ENCODE measurements around the gene ARHGEF4. TPM values are rescaled to one million over a fixed set of nuclear protein-coding genes. Genes with fewer than 3 reads are reported as not detected.

The ARHGEF4 gene
- total and polyA plus RNA-seq, 7 donors = 1.7 to 32.4 (median 17.2) TPM; not detected in 1

- no peak for TF ChIP-seq POLR2A (IDR thresholded peaks at IDR 0.05)
- no peak for TF ChIP-seq POLR2AphosphoS5 (IDR thresholded peaks at IDR 0.05)
- TF ChIP-seq EP300 (IDR thresholded peaks at IDR 0.05) = no peak
- no peak for TF ChIP-seq CTCF (IDR thresholded peaks at IDR 0.05)
- 89 to 90% methylated on average over 12 of the region's 12 CpGs for WGBS, 2 donors
Measured at GRCh38 chr2:130846233-130846632, 9.5 kb downstream of the ARHGEF4 start.

GRCh38 chr2:130846686-130847375, 10.1 kb downstream of the ARHGEF4 start:
- Histone ChIP-seq H3K27me3 (no peaks in the 10 kb centered on the region), H3K4me1 (no peaks in the 10 kb centered on the region), H3K9me3 (no peaks in the 10 kb centered on the region), H3K27ac (no peak overlapping the region), H3K4me3 (no peak overlapping the region), H3K36me3 (no peaks in the 10 kb centered on the region)
- TF ChIP-seq POLR2AphosphoS5 (IDR thresholded peaks at IDR 0.05) (no peak), POLR2A (IDR thresholded peaks at IDR 0.05) (no peak)
- DNase-seq = no peak
- WGBS, 2 donors = 83 to 86% methylated on average over 18 of the region's 18 CpGs
- intact Hi-C loops (cut with DNase I) = no loop called here

More at GRCh38 chr2:130846233-130846632, 9.5 kb downstream of the ARHGEF4 start:
- no peak for DNase-seq
- Histone ChIP-seq H3K4me1 (no peaks in the 10 kb centered on the region), H3K9me3 (no peaks in the 10 kb centered on the region), H3K36me3 (no peaks in the 10 kb centered on the region), H3K27ac (no peak overlapping the region), H3K27me3 (no peaks in the 10 kb centered on the region), H3K4me3 (no peak overlapping the region)
- intact Hi-C loops (cut with DNase I) = no loop called here

- no peak for DNase-seq
- Histone ChIP-seq H3K27ac (no peak overlapping the region), H3K36me3 (no peaks in the 10 kb centered on the region), H3K27me3 (no peaks in the 10 kb centered on the region), H3K4me1 (no peaks in the 10 kb centered on the region), H3K4me3 (no peak overlapping the region), H3K9me3 (no peaks in the 10 kb centered on the region)
- no peak for TF ChIP-seq EP300 (IDR thresholded peaks at IDR 0.05)
- no peak for TF ChIP-seq POLR2A (IDR thresholded peaks at IDR 0.05)
- no peak for TF ChIP-seq CTCF (IDR thresholded peaks at IDR 0.05)
- TF ChIP-seq POLR2AphosphoS5 (IDR thresholded peaks at IDR 0.05) = no peak
- 87 to 91% methylated on average over 19 of the region's 19 CpGs for WGBS, 2 donors
- intact Hi-C loops (cut with DNase I) = no loop called here
Measured at GRCh38 chr2:130847776-130848525, 11.2 kb downstream of the ARHGEF4 start.

GRCh38 chr2:130848526-130849210, 12.0 kb downstream of the ARHGEF4 start:
- no peaks in the 10 kb centered on the region for H3K4me1 ChIP-seq
- no peak for TF ChIP-seq CTCF (IDR thresholded peaks at IDR 0.05)
- TF ChIP-seq POLR2AphosphoS5 (IDR thresholded peaks at IDR 0.05) = no peak
- TF ChIP-seq POLR2A (IDR thresholded peaks at IDR 0.05) = no peak
- no peak for TF ChIP-seq EP300 (IDR thresholded peaks at IDR 0.05)
- H3K9me3 ChIP-seq = no peaks in the 10 kb centered on the region
- intact Hi-C loops (cut with DNase I) = no loop called here
- H3K27me3 ChIP-seq = no peaks in the 10 kb centered on the region
- no peaks in the 10 kb centered on the region for H3K36me3 ChIP-seq
- no peak overlapping the region for H3K27ac ChIP-seq
- no peak for DNase-seq
- WGBS, 2 donors = 90 to 91% methylated on average over 12 of the region's 12 CpGs
- H3K4me3 ChIP-seq = no peak overlapping the region

All from sigmoid colon (tissue), 7 donors.